Measurements from ENCODE around the gene RAB5B. TPM values are rescaled to one million over a fixed set of nuclear protein-coding genes. Genes with fewer than 3 reads are reported as not detected.

Gene RAB5B
- total RNA-seq, 2 donors from 2014 or later, result 91.3 to 95.5 TPM

GRCh38 chr12:55935738-55936151 lies 38.1 kb upstream of the RAB5B start:
- DNase-seq, result peak; percentile 68
- H3K9ac ChIP-seq (ENCODE audit: extremely low read depth, low read length, poor library complexity, severe bottlenecking), result no peak overlapping the region
- no peak overlapping the region for H3K4me3 ChIP-seq (ENCODE audit: low read length)
- Mint-ChIP-seq H3K4me1 (peaks cover 14% of the 10 kb centered on the region), H3K27ac (no peak overlapping the region), H3K4me3 (peak overlapping the region; percentile 47), H3K36me3 (ENCODE audit: low read depth) (no peaks in the 10 kb centered on the region), H3K9me3 (no peaks in the 10 kb centered on the region), H3K27me3 (ENCODE audit: insufficient read depth) (peaks cover 76% of the 10 kb centered on the region)
- H3K36me3 ChIP-seq (ENCODE audit: control insufficient read depth, insufficient read depth, low read length), result no peaks in the 10 kb centered on the region
- H3K27ac ChIP-seq (ENCODE audit: low read depth, low read length), result no peak overlapping the region
- WGBS, 2 experiments (ENCODE audit: insufficient coverage in 1 of 2, insufficient read length in 1 of 2), result 91 to 93% methylated on average over 20 to 26 of the region's 26 CpGs
- H3K4me1 ChIP-seq (ENCODE audit: control insufficient read depth, insufficient read depth, low read length), result peaks cover 6% of the 10 kb centered on the region
- no peaks in the 10 kb centered on the region for H3K9me3 ChIP-seq (ENCODE audit: control insufficient read depth, low read length)
- peaks cover 41% of the 10 kb centered on the region for H3K27me3 ChIP-seq (ENCODE audit: control insufficient read depth, insufficient read depth, low read length, poor library complexity, severe bottlenecking)
- peak; percentile 24 for TF ChIP-seq CTCF (conservative IDR thresholded peaks at IDR 0.05)

GRCh38 chr12:55937981-55938380 lies 35.9 kb upstream of the RAB5B start:
- H3K4me1 ChIP-seq (ENCODE audit: control insufficient read depth, insufficient read depth, low read length), result no peaks in the 10 kb centered on the region
- H3K27me3 Mint-ChIP-seq (ENCODE audit: insufficient read depth), result peaks cover 60% of the 10 kb centered on the region

GRCh38 chr12:55938826-55939501 lies 34.9 kb upstream of the RAB5B start:
- Histone ChIP-seq H3K9me3 (ENCODE audit: control insufficient read depth, low read length) (no peaks in the 10 kb centered on the region), H3K9ac (ENCODE audit: extremely low read depth, low read length, poor library complexity, severe bottlenecking) (no peak overlapping the region), H3K4me3 (ENCODE audit: low read length) (no peak overlapping the region), H3K36me3 (ENCODE audit: control insufficient read depth, insufficient read depth, low read length) (no peaks in the 10 kb centered on the region), H3K4me1 (ENCODE audit: control insufficient read depth, insufficient read depth, low read length) (no peaks in the 10 kb centered on the region), H3K27me3 (ENCODE audit: control insufficient read depth, insufficient read depth, low read length, poor library complexity, severe bottlenecking) (peaks cover 16% of the 10 kb centered on the region), H3K27ac (ENCODE audit: low read depth, low read length) (no peak overlapping the region)
- H3K4me3 Mint-ChIP-seq, result no peak overlapping the region
- no peak for DNase-seq
- 92 to 94% methylated on average over 6 to 8 of the region's 8 CpGs for WGBS, 2 experiments (ENCODE audit: insufficient coverage in 1 of 2, insufficient read length in 1 of 2)
- H3K36me3 Mint-ChIP-seq (ENCODE audit: low read depth), result no peaks in the 10 kb centered on the region
- no peak overlapping the region for H3K27ac Mint-ChIP-seq
- H3K4me1 Mint-ChIP-seq, result peaks cover 7% of the 10 kb centered on the region
- no peaks in the 10 kb centered on the region for H3K9me3 Mint-ChIP-seq
- H3K27me3 Mint-ChIP-seq (ENCODE audit: insufficient read depth), result peaks cover 50% of the 10 kb centered on the region
- no peak for TF ChIP-seq CTCF (conservative IDR thresholded peaks at IDR 0.05)

More at GRCh38 chr12:55937981-55938380, 35.9 kb upstream of the RAB5B start:
- Histone ChIP-seq H3K4me3 (ENCODE audit: low read length) (no peak overlapping the region), H3K27ac (ENCODE audit: low read depth, low read length) (no peak overlapping the region), H3K36me3 (ENCODE audit: control insufficient read depth, insufficient read depth, low read length) (no peaks in the 10 kb centered on the region), H3K27me3 (ENCODE audit: control insufficient read depth, insufficient read depth, low read length, poor library complexity, severe bottlenecking) (peaks cover 26% of the 10 kb centered on the region), H3K9me3 (ENCODE audit: control insufficient read depth, low read length) (no peaks in the 10 kb centered on the region), H3K9ac (ENCODE audit: extremely low read depth, low read length, poor library complexity, severe bottlenecking) (no peak overlapping the region)
- 90% methylated on average over 2 of the region's 2 CpGs; no CpG with 5 or more reads in 1 of the 2 experiments for WGBS, 2 experiments (ENCODE audit: insufficient coverage in 1 of 2, insufficient read length in 1 of 2)
- Mint-ChIP-seq H3K36me3 (ENCODE audit: low read depth) (no peaks in the 10 kb centered on the region), H3K4me1 (peaks cover 7% of the 10 kb centered on the region), H3K9me3 (no peaks in the 10 kb centered on the region), H3K27ac (no peak overlapping the region), H3K4me3 (no peak overlapping the region)
- DNase-seq, result no peak
- TF ChIP-seq CTCF (conservative IDR thresholded peaks at IDR 0.05), result no peak

Measured in endodermal cell (in vitro differentiated cells).